ENCODE data around the gene FIBP. TPM values are rescaled to one million over a fixed set of nuclear protein-coding genes. Genes with fewer than 3 reads are reported as not detected.
A peak's percentile ranks its signal among the peaks of the same experiment; 100 is the strongest.

FIBP gene
- total RNA-seq, 1 donor from 2014 or later: 42.2 TPM

- Histone ChIP-seq H3K4me3 (no peak overlapping the region), H3K27ac (replicated peaks) (no peak overlapping the region), H3K27me3 (ENCODE audit: low read depth) (no peaks in the 10 kb centered on the region), H3K9me3 (replicated peaks) (no peaks in the 10 kb centered on the region), H3K36me3 (peaks cover 77% of the 10 kb centered on the region), H3K4me1 (peaks cover 59% of the 10 kb centered on the region)
- DNase-seq: peak; percentile 9
- intact Hi-C loops (cut with micrococcal nuclease): no loop called here
- no peak for TF ChIP-seq CTCF (IDR thresholded peaks at IDR 0.05; ENCODE audit: borderline replicate concordance)
Measured at GRCh38 chr11:65866509-65867283, 21.6 kb downstream of the FIBP start.

- no peak overlapping the region for H3K27ac ChIP-seq (replicated peaks)
- intact Hi-C loops (cut with micrococcal nuclease): no loop called here
- no peak overlapping the region for H3K4me3 ChIP-seq
- H3K4me1 ChIP-seq: peaks cover 59% of the 10 kb centered on the region
- H3K36me3 ChIP-seq: peaks cover 81% of the 10 kb centered on the region
- no peaks in the 10 kb centered on the region for H3K9me3 ChIP-seq (replicated peaks)
- H3K27me3 ChIP-seq (ENCODE audit: low read depth): no peaks in the 10 kb centered on the region
- no peak for TF ChIP-seq CTCF (IDR thresholded peaks at IDR 0.05; ENCODE audit: borderline replicate concordance)
- DNase-seq: peak; percentile 13
Measured at GRCh38 chr11:65865550-65866172, 22.6 kb downstream of the FIBP start.

DNA sequence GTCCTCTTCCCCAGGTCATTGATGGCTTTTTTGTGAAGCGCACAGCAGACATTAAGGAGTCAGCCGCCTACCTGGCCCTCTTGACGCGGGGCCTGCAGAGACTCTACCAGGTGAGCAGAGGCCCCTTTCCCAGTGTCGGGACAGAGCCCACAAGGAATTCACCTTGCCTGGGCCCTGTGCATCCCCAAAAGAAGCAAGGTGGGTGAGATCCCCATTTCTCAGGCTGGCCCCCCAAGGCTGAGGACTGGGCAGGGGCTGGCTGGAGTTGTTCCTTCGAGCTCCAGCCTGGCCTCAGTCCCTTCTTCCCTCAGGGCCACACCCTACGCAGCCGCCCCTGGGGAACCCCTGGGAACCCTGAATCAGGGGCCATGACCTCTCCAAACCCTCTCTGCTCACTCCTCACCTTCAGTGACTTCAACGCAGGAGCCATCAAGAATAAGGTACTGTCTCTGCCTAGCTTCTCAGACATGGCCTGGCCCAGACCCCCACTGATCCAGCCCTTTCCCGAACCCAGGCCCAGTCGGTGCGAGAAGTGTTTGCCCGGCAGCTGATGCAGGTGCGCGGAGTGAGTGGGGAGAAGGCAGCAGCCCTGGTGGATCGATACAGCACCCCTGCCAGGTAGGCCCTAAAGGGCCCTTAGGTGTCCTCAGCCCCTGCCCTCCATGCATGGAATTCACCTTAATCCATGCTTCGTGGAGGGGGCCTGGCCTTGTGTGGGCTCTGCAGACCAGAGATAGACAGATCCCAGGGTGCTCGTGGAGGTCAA is 23.4 kb downstream of the FIBP start:
- no peak overlapping the region for H3K4me3 ChIP-seq
- intact Hi-C loops (cut with micrococcal nuclease): no loop called here
- H3K27ac ChIP-seq (replicated peaks): no peak overlapping the region
- peak; percentile 7 for DNase-seq
- TF ChIP-seq CTCF (IDR thresholded peaks at IDR 0.05; ENCODE audit: borderline replicate concordance): no peak
- peaks cover 57% of the 10 kb centered on the region for H3K4me1 ChIP-seq
- no peaks in the 10 kb centered on the region for H3K27me3 ChIP-seq (ENCODE audit: low read depth)
- H3K36me3 ChIP-seq: peaks cover 80% of the 10 kb centered on the region
- H3K9me3 ChIP-seq (replicated peaks): no peaks in the 10 kb centered on the region

DNA sequence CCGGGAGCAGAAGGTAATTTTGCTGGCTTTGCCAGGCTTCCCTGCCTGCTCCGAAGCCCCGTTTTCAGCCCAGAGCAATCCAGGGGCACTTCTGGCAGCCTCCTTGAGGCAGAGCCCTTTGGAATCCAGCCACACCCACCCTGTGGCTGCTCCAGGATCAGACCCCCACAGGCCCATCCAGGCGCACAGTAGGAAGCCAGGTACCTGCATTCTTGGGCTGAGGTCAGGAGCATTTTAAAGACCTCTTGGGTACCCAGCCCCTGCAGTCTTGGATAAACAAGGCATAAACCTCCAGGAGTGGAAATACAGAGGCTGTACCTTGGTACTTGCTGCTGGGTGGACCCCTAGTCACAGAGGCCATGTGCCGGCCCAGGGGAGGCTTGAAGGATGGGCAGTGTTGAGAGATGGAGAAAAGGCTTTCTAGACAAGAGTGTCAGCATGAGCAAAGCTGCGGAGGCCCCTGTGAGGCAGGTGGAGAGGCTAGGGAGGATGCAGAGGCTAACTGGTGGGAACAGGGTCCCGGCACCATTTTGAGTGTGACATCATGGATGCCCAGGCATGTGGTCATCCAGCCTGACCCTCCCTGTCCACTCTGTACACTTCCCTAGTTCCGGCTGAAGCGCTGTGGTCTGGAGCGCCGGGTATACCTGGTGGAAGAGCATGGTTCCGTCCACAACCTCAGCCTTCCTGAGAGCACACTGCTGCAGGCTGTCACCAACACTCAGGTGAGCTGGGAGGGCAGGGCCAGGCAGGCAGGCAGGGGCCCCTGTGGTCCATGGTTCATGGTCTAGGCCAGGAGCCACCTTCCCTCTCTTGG is 24.2 kb downstream of the FIBP start:
- peak; percentile 13 for DNase-seq
- peaks cover 74% of the 10 kb centered on the region for H3K36me3 ChIP-seq
- intact Hi-C loops (cut with micrococcal nuclease): no loop called here
- TF ChIP-seq CTCF (IDR thresholded peaks at IDR 0.05; ENCODE audit: borderline replicate concordance): no peak
- no peak overlapping the region for H3K27ac ChIP-seq (replicated peaks)
- no peaks in the 10 kb centered on the region for H3K27me3 ChIP-seq (ENCODE audit: low read depth)
- H3K4me3 ChIP-seq: no peak overlapping the region
- peaks cover 56% of the 10 kb centered on the region for H3K4me1 ChIP-seq
- no peaks in the 10 kb centered on the region for H3K9me3 ChIP-seq (replicated peaks)

Data from left ventricle myocardium inferior (tissue), 1 donor.